OCI-LY7 (cell line): Measurements from ENCODE around the gene METRN. TPM values are rescaled to one million over a fixed set of nuclear protein-coding genes. Genes with fewer than 3 reads are reported as not detected.

Experiments
- BruUV-seq: library from RNA; stranded (reverse); fragments of 400-500 nt; replicated peaks from 2 replicates; lab custom pipeline; 2021; lab: Mats Ljungman, UMichigan
- CTCF ChIA-PET: fragments of 300-600 bp; sonication (Branson Sonifier 250); formaldehyde crosslinking; loops from one replicate; lab custom pipeline; 2022; ENCODE audit warnings: antibody characterized with exemption; ENCODE audit not compliant: unreplicated experiment; lab: Charles Lee
- POLR2A ChIA-PET: fragments of 300-600 bp; sonication (Branson Sonifier 250); formaldehyde crosslinking; loops from one replicate; lab custom pipeline; 2022; ENCODE audit warnings: antibody characterized with exemption; lab: Charles Lee
- DNase-seq: peaks from one replicate; pipeline ENCODE4 v3.0.0-alpha.2; 2015; ENCODE audit warnings: low spot score
- H2AFZ ChIP-seq: fragments of 200-600 bp; sonication (generic), shearing (Covaris generic); 2 replicates; pipeline ENCODE4 v1.6.1; 2014; ENCODE audit warnings: mild to moderate bottlenecking, antibody characterized with exemption, low read length, moderate library complexity
- H3K27ac ChIP-seq: fragments of 200-600 bp; sonication (generic); 2 replicates; pipeline ENCODE4 v1.5.1; 2014; ENCODE audit warnings: mixed run types, low read depth, mild to moderate bottlenecking, moderate library complexity, low read length, inconsistent platforms; ENCODE audit not compliant: poor library complexity, severe bottlenecking
- H3K36me3 ChIP-seq: fragments of 200-600 bp; sonication (generic); 2 replicates; pipeline ENCODE4 v1.6.1; 2014; ENCODE audit warnings: mild to moderate bottlenecking, antibody characterized with exemption, low read length, moderate library complexity, mixed read lengths; ENCODE audit not compliant: insufficient read depth
- H3K4me1 ChIP-seq: fragments of 200-600 bp; sonication (generic); 2 replicates; pipeline ENCODE4 v1.5.1; 2014; ENCODE audit warnings: mild to moderate bottlenecking, low read length; ENCODE audit not compliant: insufficient read depth, poor library complexity, severe bottlenecking
- H3K4me2 ChIP-seq: fragments of 200-600 bp; sonication (generic); 2 replicates; pipeline ENCODE4 v1.6.1; 2014; ENCODE audit warnings: mild to moderate bottlenecking, low read length
- H3K4me3 ChIP-seq: fragments of 200-600 bp; sonication (generic); 2 replicates; pipeline ENCODE4 v1.5.1; 2014; ENCODE audit warnings: mild to moderate bottlenecking, low read depth, low read length; ENCODE audit not compliant: poor library complexity, severe bottlenecking
- H3K79me2 ChIP-seq: fragments of 200-600 bp; sonication (generic); 2 replicates; pipeline ENCODE4 v1.6.1; 2016; ENCODE audit warnings: low read depth, mild to moderate bottlenecking, low read length, moderate library complexity, mixed read lengths; ENCODE audit not compliant: insufficient read depth
- H3K9me2 ChIP-seq: fragments of 200-600 bp; sonication (generic); 2 replicates; pipeline ENCODE4 v1.6.1; 2016; ENCODE audit warnings: mild to moderate bottlenecking, low read length, mixed read lengths; ENCODE audit not compliant: insufficient read depth
- H3K9me3 ChIP-seq: fragments of 200-600 bp; sonication (generic); 2 replicates; pipeline ENCODE4 v1.6.1; 2014; ENCODE audit warnings: mild to moderate bottlenecking, mixed run types, low read length, mixed read lengths
- H4K20me1 ChIP-seq: fragments of 200-600 bp; sonication (generic); 2 replicates; pipeline ENCODE4 v1.6.1; 2014; ENCODE audit warnings: mild to moderate bottlenecking, antibody characterized with exemption, low read length, moderate library complexity, mixed read lengths; ENCODE audit not compliant: insufficient read depth
- EZH2phosphoT487 ChIP-seq: fragments of 200-600 bp; sonication (generic); IDR thresholded peaks from 2 replicates; pipeline ENCODE4 v1.6.1; 2018; ENCODE audit warnings: low read depth, borderline replicate concordance, mild to moderate bottlenecking, mixed run types, antibody characterized with exemption, low read length, moderate library complexity, mixed read lengths
- intact Hi-C: fragments of 100-400 bp; cut with micrococcal nuclease; formaldehyde crosslinking; loops from one replicate; pipeline ENCODE4 v1.10.0; 2022; ENCODE audit not compliant: unreplicated experiment
- total RNA-seq, 2 experiments: library from RNA; depleted of rRNA in 1 of 2; stranded (reverse); fragments of >200 nt in 1 of 2; shearing (Covaris generic) in 1 of 2; gene quantifications; 2 replicates each; pipeline ENCODE4 v1.2.3, GENCODE V29; 2014 to 2022
- TF ChIP-seq, protein P1 (sequence below): fragments of 200-600 bp; sonication (generic); conservative IDR thresholded peaks from 2 replicates; pipeline ENCODE4 v1.5.1; 2014; ENCODE audit warnings: mild to moderate bottlenecking, antibody characterized with exemption, low read length, moderate library complexity, mixed read lengths

The METRN gene
- total RNA-seq, 2 experiments from 2014 or later, result 14.4 to 15.9 TPM

- ChIA-PET CTCF (no interaction called here), POLR2A (interaction anchor here (0.5 to 5.2 kb wide), 5 partner anchors 11 to 976 kb away, joined by 3 to 26 read pairs (median 5); partner anchors contain the start of genes ANTKMT and CCDC78)
- no peaks in the 10 kb centered on the region for H4K20me1 ChIP-seq
- intact Hi-C loops, result no loop called here
- no peak for DNase-seq
- no peaks in the 10 kb centered on the region for H3K9me3 ChIP-seq
- H3K27ac ChIP-seq, result peak overlapping the region; percentile 97
- TF ChIP-seq, protein P1, sequence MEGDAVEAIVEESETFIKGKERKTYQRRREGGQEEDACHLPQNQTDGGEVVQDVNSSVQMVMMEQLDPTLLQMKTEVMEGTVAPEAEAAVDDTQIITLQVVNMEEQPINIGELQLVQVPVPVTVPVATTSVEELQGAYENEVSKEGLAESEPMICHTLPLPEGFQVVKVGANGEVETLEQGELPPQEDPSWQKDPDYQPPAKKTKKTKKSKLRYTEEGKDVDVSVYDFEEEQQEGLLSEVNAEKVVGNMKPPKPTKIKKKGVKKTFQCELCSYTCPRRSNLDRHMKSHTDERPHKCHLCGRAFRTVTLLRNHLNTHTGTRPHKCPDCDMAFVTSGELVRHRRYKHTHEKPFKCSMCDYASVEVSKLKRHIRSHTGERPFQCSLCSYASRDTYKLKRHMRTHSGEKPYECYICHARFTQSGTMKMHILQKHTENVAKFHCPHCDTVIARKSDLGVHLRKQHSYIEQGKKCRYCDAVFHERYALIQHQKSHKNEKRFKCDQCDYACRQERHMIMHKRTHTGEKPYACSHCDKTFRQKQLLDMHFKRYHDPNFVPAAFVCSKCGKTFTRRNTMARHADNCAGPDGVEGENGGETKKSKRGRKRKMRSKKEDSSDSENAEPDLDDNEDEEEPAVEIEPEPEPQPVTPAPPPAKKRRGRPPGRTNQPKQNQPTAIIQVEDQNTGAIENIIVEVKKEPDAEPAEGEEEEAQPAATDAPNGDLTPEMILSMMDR, result no peak
- TF ChIP-seq EZH2phosphoT487, result no peak
- peak overlapping the region; percentile 89 for H3K4me2 ChIP-seq
- peak overlapping the region; percentile 71 for H3K4me3 ChIP-seq
- H3K9me2 ChIP-seq, result no peaks in the 10 kb centered on the region
- peaks cover 43% of the 10 kb centered on the region for H3K4me1 ChIP-seq
- no peak overlapping the region for H2AFZ ChIP-seq
- peaks cover 67% of the 10 kb centered on the region for H3K36me3 ChIP-seq
- no TSS peak for BruUV-seq
- peaks cover 34% of the 10 kb centered on the region for H3K79me2 ChIP-seq
Observed at GRCh38 chr16:735982-736453, 21.1 kb downstream of the METRN start.

GRCh38 chr16:736936-737481, 22.1 kb downstream of the METRN start:
- H3K9me3 ChIP-seq, result no peaks in the 10 kb centered on the region
- H3K79me2 ChIP-seq, result peaks cover 34% of the 10 kb centered on the region
- TF ChIP-seq EZH2phosphoT487, result no peak
- TF ChIP-seq, protein P1, result no peak
- H3K4me2 ChIP-seq, result peak overlapping the region; percentile 89
- no peaks in the 10 kb centered on the region for H4K20me1 ChIP-seq
- H3K36me3 ChIP-seq, result peaks cover 58% of the 10 kb centered on the region
- BruUV-seq, result TSS peak; percentile 56
- H3K4me1 ChIP-seq, result peaks cover 45% of the 10 kb centered on the region
- intact Hi-C loops, result no loop called here
- peak overlapping the region; percentile 97 for H3K27ac ChIP-seq
- DNase-seq, result no peak
- H3K9me2 ChIP-seq, result no peaks in the 10 kb centered on the region
- no peak overlapping the region for H2AFZ ChIP-seq
- POLR2A ChIA-PET, result interaction anchor here (1.0 to 5.2 kb wide), 4 partner anchors 9 to 354 kb away, joined by 3 to 26 read pairs (median 7); partner anchors contain the start of genes ANTKMT and CCDC78
- CTCF ChIA-PET, result interaction anchor here (0.6 to 0.9 kb wide), 2 partner anchors 16 to 1204 kb away, joined by 3 read pairs; no protein-coding TSS in a partner anchor
- H3K4me3 ChIP-seq, result peak overlapping the region; percentile 71
